CD8-positive, alpha-beta memory T cell (primary cell): ENCODE measurements around the gene NADSYN1. TPM values are rescaled to one million over a fixed set of nuclear protein-coding genes. Genes with fewer than 3 reads are reported as not detected.

Experiments
- CTCF ChIA-PET: fragments of 350-600 bp; sonication (Branson Sonifier 250); formaldehyde crosslinking; loops from one replicate; lab custom pipeline; 2021; ENCODE audit warnings: antibody characterized with exemption; lab: Charles Lee
- POLR2A ChIA-PET: fragments of 350-600 bp; sonication (Branson Sonifier 250); formaldehyde crosslinking; loops from one replicate; lab custom pipeline; 2021; ENCODE audit warnings: antibody characterized with exemption; lab: Charles Lee
- DNase-seq, 5 donors: peaks; one replicate each; pipeline versions ENCODE4 v3.0.0 to v3.0.0-alpha.2; 2020 to 2022; ENCODE audit warnings: mixed read lengths in 1 of 5
- H3K27ac ChIP-seq: one replicate; pipeline ENCODE4 v1.7.0; 2013; ENCODE audit warnings: low read depth, mild to moderate bottlenecking, low read length, moderate library complexity
- H3K27me3 ChIP-seq: 2 replicates; pipeline ENCODE4 v1.7.0; 2013; ENCODE audit warnings: low read length, mild to moderate bottlenecking; ENCODE audit not compliant: insufficient read depth, poor library complexity, severe bottlenecking
- H3K36me3 ChIP-seq: 2 replicates; pipeline ENCODE4 v1.7.0; 2013; ENCODE audit warnings: mild to moderate bottlenecking, low read length, moderate library complexity; ENCODE audit not compliant: insufficient read depth
- H3K4me1 ChIP-seq: 2 replicates; pipeline ENCODE4 v1.7.0; 2013; ENCODE audit warnings: mild to moderate bottlenecking, low read length, moderate library complexity; ENCODE audit not compliant: insufficient read depth
- H3K4me3 ChIP-seq: 2 replicates; pipeline ENCODE4 v1.7.0; 2013; ENCODE audit warnings: mild to moderate bottlenecking, low read length
- H3K9me3 ChIP-seq: 2 replicates; pipeline ENCODE4 v1.7.0; 2013; ENCODE audit warnings: mild to moderate bottlenecking, low read length
- H3K27ac Mint-ChIP-seq, 8 donors: one replicate each; pipeline ENCODE4 v1.8.0; 2020 to 2021; ENCODE audit warnings: mixed read lengths in 8 of 8, mild to moderate bottlenecking in 6 of 8, inconsistent platforms in 3 of 8, moderate library complexity in 3 of 8
- H3K27me3 Mint-ChIP-seq, 2 donors: one replicate each; pipeline ENCODE4 v1.8.0; 2020 to 2021; ENCODE audit warnings: mixed read lengths in 2 of 2, mild to moderate bottlenecking in 1 of 2, moderate library complexity in 1 of 2
- H3K36me3 Mint-ChIP-seq, 3 donors: one replicate each; pipeline ENCODE4 v1.8.0; 2020 to 2021; ENCODE audit warnings: mixed read lengths in 3 of 3, inconsistent platforms in 1 of 3, mild to moderate bottlenecking in 1 of 3
- H3K4me1 Mint-ChIP-seq, 3 donors: one replicate each; pipeline ENCODE4 v1.8.0; 2020 to 2021; ENCODE audit warnings: mixed read lengths in 3 of 3, inconsistent platforms in 1 of 3, mild to moderate bottlenecking in 1 of 3
- H3K4me3 Mint-ChIP-seq, 7 donors: one replicate each; pipeline ENCODE4 v1.8.0; 2020 to 2021; ENCODE audit warnings: mixed read lengths in 7 of 7, mild to moderate bottlenecking in 6 of 7, moderate library complexity in 4 of 7, inconsistent platforms in 2 of 7
- H3K9me3 Mint-ChIP-seq, 5 donors: one replicate each; pipeline ENCODE4 v1.8.0; 2020 to 2022; ENCODE audit warnings: mixed read lengths in 5 of 5, mild to moderate bottlenecking in 3 of 5, moderate library complexity in 2 of 5, inconsistent platforms in 1 of 5
- polyA plus RNA-seq: library from polyadenylated mRNA; unstranded; fragments of 300-500 nt; fragmentation: Illumina TruSeq; gene quantifications from one replicate; pipeline ENCODE4 v1.2.3, GENCODE V29; 2021
- total RNA-seq, 2 experiments: library from RNA; stranded (reverse); gene quantifications; one replicate each; pipeline ENCODE4 v1.2.3, GENCODE V29; 2021

NADSYN1 gene
- total and polyA plus RNA-seq, 3 experiments from 2014 or later = 43.6 to 62.5 (median 60.3) TPM

GRCh38 chr11:71443736-71444445 is 9.1 kb upstream of the NADSYN1 start:
- no peak for DNase-seq
- Histone ChIP-seq H3K36me3 (peaks cover 11% of the 10 kb centered on the region), H3K4me1 (peaks cover 7% of the 10 kb centered on the region), H3K27me3 (no peaks in the 10 kb centered on the region), H3K27ac (no peak overlapping the region), H3K4me3 (no peak overlapping the region), H3K9me3 (no peaks in the 10 kb centered on the region)
- Mint-ChIP-seq H3K4me1 (peaks cover 11 to 16% (median 12%) of the 10 kb centered on the region in 3 donors), H3K27me3 (no peaks in the 10 kb centered on the region), H3K9me3 (peaks cover 0 to 2% (median 0%) of the 10 kb centered on the region in 5 donors), H3K4me3 (peak overlapping the region in 1 of 7 donors; percentile 56), H3K36me3 (peaks cover 11 to 77% (median 17%) of the 10 kb centered on the region in 3 donors), H3K27ac (no peak overlapping the region)
- CTCF ChIA-PET = no interaction called here
- POLR2A ChIA-PET = no interaction called here

- Histone ChIP-seq H3K27ac (no peak overlapping the region), H3K27me3 (no peaks in the 10 kb centered on the region), H3K4me1 (peaks cover 14% of the 10 kb centered on the region), H3K36me3 (peaks cover 6% of the 10 kb centered on the region), H3K4me3 (no peak overlapping the region), H3K9me3 (no peaks in the 10 kb centered on the region)
- Mint-ChIP-seq H3K27ac (no peak overlapping the region), H3K4me3 (no peak overlapping the region), H3K36me3 (peaks cover 11 to 72% (median 16%) of the 10 kb centered on the region in 3 donors), H3K4me1 (peaks cover 20 to 25% (median 20%) of the 10 kb centered on the region in 3 donors), H3K9me3 (peaks cover 0 to 2% (median 0%) of the 10 kb centered on the region in 5 donors), H3K27me3 (no peaks in the 10 kb centered on the region)
- POLR2A ChIA-PET = no interaction called here
- DNase-seq = no peak
- CTCF ChIA-PET = no interaction called here
These were observed 8.2 kb upstream of the NADSYN1 start for GRCh38 chr11:71444811-71445210.

- Histone ChIP-seq H3K4me1 (peaks cover 23% of the 10 kb centered on the region), H3K4me3 (no peak overlapping the region), H3K36me3 (no peaks in the 10 kb centered on the region), H3K9me3 (no peaks in the 10 kb centered on the region), H3K27me3 (no peaks in the 10 kb centered on the region), H3K27ac (no peak overlapping the region)
- ChIA-PET POLR2A (interaction anchor here (0.6 kb wide), 1 partner anchor 296 kb away, joined by 3 read pairs; no protein-coding TSS in a partner anchor), CTCF (no interaction called here)
- no peak for DNase-seq
- Mint-ChIP-seq H3K9me3 (peaks cover 0 to 2% (median 0%) of the 10 kb centered on the region in 5 donors), H3K27ac (peak overlapping the region in 1 of 8 donors; percentile 92), H3K4me1 (peaks cover 30 to 39% (median 33%) of the 10 kb centered on the region in 3 donors), H3K4me3 (peak overlapping the region in 5 of 7 donors; percentile 14 to 92 (median 72)), H3K36me3 (peaks cover 11 to 61% (median 13%) of the 10 kb centered on the region in 3 donors), H3K27me3 (no peaks in the 10 kb centered on the region)
These were observed 6.9 kb upstream of the NADSYN1 start for GRCh38 chr11:71446150-71446549.

GRCh38 chr11:71446942-71447688 is 5.9 kb upstream of the NADSYN1 start:
- H3K4me1 Mint-ChIP-seq = peaks cover 40 to 48% (median 43%) of the 10 kb centered on the region in 3 donors
- CTCF ChIA-PET = interaction anchor here (1.0 to 2.0 kb wide), 2 partner anchors 8 to 22 kb away, joined by 3 to 5 read pairs; no protein-coding TSS in a partner anchor
- POLR2A ChIA-PET = no interaction called here

GRCh38 chr11:71447791-71448256 is 5.2 kb upstream of the NADSYN1 start:
- H3K36me3 ChIP-seq = no peaks in the 10 kb centered on the region
- peaks cover 44 to 53% (median 48%) of the 10 kb centered on the region in 3 donors for H3K4me1 Mint-ChIP-seq
- ChIA-PET POLR2A (no interaction called here), CTCF (interaction anchor here (1.0 to 2.0 kb wide), 3 partner anchors 9 to 28 kb away, joined by 3 to 5 read pairs (median 3); no protein-coding TSS in a partner anchor)
- H3K9me3 ChIP-seq = no peaks in the 10 kb centered on the region
- peaks cover 34% of the 10 kb centered on the region for H3K4me1 ChIP-seq
- peaks cover 11 to 50% (median 12%) of the 10 kb centered on the region in 3 donors for H3K36me3 Mint-ChIP-seq
- H3K27me3 ChIP-seq = no peaks in the 10 kb centered on the region
- peak overlapping the region; percentile 70 to 99 (median 89) for H3K27ac Mint-ChIP-seq
- H3K4me3 ChIP-seq = peak overlapping the region; percentile 90
- no peaks in the 10 kb centered on the region for H3K27me3 Mint-ChIP-seq
- peak overlapping the region; percentile 85 to 95 (median 90) for H3K4me3 Mint-ChIP-seq
- peak in 1 of 5 donors; percentile 40 for DNase-seq
- H3K27ac ChIP-seq = peak overlapping the region; percentile 83
- H3K9me3 Mint-ChIP-seq = peaks cover 0 to 2% (median 0%) of the 10 kb centered on the region in 5 donors

More at GRCh38 chr11:71446942-71447688, 5.9 kb upstream of the NADSYN1 start:
- H3K4me1 ChIP-seq = peaks cover 33% of the 10 kb centered on the region
- peak overlapping the region; percentile 90 for H3K4me3 ChIP-seq
- H3K36me3 ChIP-seq = no peaks in the 10 kb centered on the region
- peaks cover 0 to 2% (median 0%) of the 10 kb centered on the region in 5 donors for H3K9me3 Mint-ChIP-seq
- H3K36me3 Mint-ChIP-seq = peaks cover 11 to 51% (median 13%) of the 10 kb centered on the region in 3 donors
- H3K4me3 Mint-ChIP-seq = peak overlapping the region; percentile 85 to 95 (median 90)
- H3K27ac Mint-ChIP-seq = peak overlapping the region; percentile 77 to 94 (median 86)
- no peak for DNase-seq
- H3K27me3 ChIP-seq = no peaks in the 10 kb centered on the region
- H3K9me3 ChIP-seq = no peaks in the 10 kb centered on the region
- no peaks in the 10 kb centered on the region for H3K27me3 Mint-ChIP-seq
- H3K27ac ChIP-seq = peak overlapping the region; percentile 83

GRCh38 chr11:71448257-71449171 is 4.5 kb upstream of the NADSYN1 start, which contains the start of gene DHCR7:
DHCR7 (minus strand) TSS chr11:71448393; CDS start chr11:71444952, 3,441 bp downstream.
- peaks cover 46 to 55% (median 50%) of the 10 kb centered on the region in 3 donors for H3K4me1 Mint-ChIP-seq

GRCh38 chr11:71449596-71449995 is 3.4 kb upstream of the NADSYN1 start:
- Histone ChIP-seq H3K9me3 (no peaks in the 10 kb centered on the region), H3K27ac (peak overlapping the region; percentile 83), H3K4me3 (peak overlapping the region; percentile 90), H3K27me3 (no peaks in the 10 kb centered on the region), H3K4me1 (peaks cover 46% of the 10 kb centered on the region), H3K36me3 (no peaks in the 10 kb centered on the region)
- H3K27ac Mint-ChIP-seq = peak overlapping the region; percentile 83 to 99 (median 92)
- peaks cover 54 to 66% (median 61%) of the 10 kb centered on the region in 3 donors for H3K4me1 Mint-ChIP-seq
- no peaks in the 10 kb centered on the region for H3K27me3 Mint-ChIP-seq
- CTCF ChIA-PET = interaction anchor here (1.3 kb wide), 1 partner anchor 10 kb away, joined by 3 read pairs; no protein-coding TSS in a partner anchor
- H3K4me3 Mint-ChIP-seq = peak overlapping the region; percentile 85 to 95 (median 90)
- POLR2A ChIA-PET = interaction anchor here (0.6 kb wide), 1 partner anchor 601 kb away, joined by 8 read pairs; no protein-coding TSS in a partner anchor
- peaks cover 11 to 40% (median 11%) of the 10 kb centered on the region in 3 donors for H3K36me3 Mint-ChIP-seq
- H3K9me3 Mint-ChIP-seq = peaks cover 0 to 2% (median 0%) of the 10 kb centered on the region in 5 donors
- DNase-seq = no peak

More at GRCh38 chr11:71448257-71449171, 4.5 kb upstream of the NADSYN1 start, which contains the start of gene DHCR7:
- H3K27me3 Mint-ChIP-seq = no peaks in the 10 kb centered on the region
- H3K4me3 Mint-ChIP-seq = peak within 1 kb of the TSS; percentile 85 to 95 (median 90)
- Histone ChIP-seq H3K4me3 (peak within 1 kb of the TSS; percentile 90), H3K9me3 (no peaks in the 10 kb centered on the region), H3K27ac (peak within 1 kb of the TSS; percentile 83), H3K27me3 (no peaks in the 10 kb centered on the region), H3K36me3 (no peaks in the 10 kb centered on the region), H3K4me1 (peaks cover 35% of the 10 kb centered on the region)
- H3K27ac Mint-ChIP-seq = peak within 1 kb of the TSS; percentile 83 to 99 (median 92)
- ChIA-PET POLR2A (no interaction called here), CTCF (interaction anchor here (1.0 to 2.0 kb wide), 4 partner anchors 9 to 29 kb away, joined by 3 to 5 read pairs (median 3); no protein-coding TSS in a partner anchor)
- DNase-seq = peak; percentile 89 to 96 (median 91)
- peaks cover 11 to 46% (median 11%) of the 10 kb centered on the region in 3 donors for H3K36me3 Mint-ChIP-seq
- H3K9me3 Mint-ChIP-seq = peaks cover 0 to 2% (median 0%) of the 10 kb centered on the region in 5 donors
